SK-N-MC (cell line): ENCODE data around the gene LRP1B.

Experiments
- DNase-seq: peaks from one replicate; pipeline ENCODE4 v3.0.0-alpha.2; 2011; ENCODE audit warnings: low read depth, low spot score
- H3K27ac ChIP-seq: fragments of 200-600 bp; sonication (generic); 2 replicates; pipeline ENCODE4 v1.5.1; 2016; ENCODE audit warnings: mixed run types
- H3K36me3 ChIP-seq: fragments of 200-600 bp; sonication (generic); 2 replicates; pipeline ENCODE4 v1.6.1; 2017; ENCODE audit warnings: antibody characterized with exemption, low read length, mixed read lengths; ENCODE audit not compliant: insufficient read depth
- H3K4me3 ChIP-seq: fragments of 200-600 bp; sonication (generic); 2 replicates; pipeline ENCODE4 v1.5.1; 2016
- H3K9ac ChIP-seq: fragments of 200-600 bp; sonication (generic); 2 replicates; pipeline ENCODE4 v1.8.0; 2017; ENCODE audit warnings: mixed run types, mixed read lengths; ENCODE audit not compliant: insufficient read length
- H3K9me3 ChIP-seq: fragments of 200-600 bp; sonication (generic); 2 replicates; pipeline ENCODE4 v1.6.1; 2017; ENCODE audit warnings: low read depth, mild to moderate bottlenecking, antibody characterized with exemption, low read length, moderate library complexity, mixed read lengths
- EZH2 ChIP-seq: fragments of 200-600 bp; sonication (generic); IDR thresholded peaks from one replicate; pipeline ENCODE4 v1.6.1; 2017; ENCODE audit warnings: antibody characterized with exemption
- FOXP2 ChIP-seq: optimal IDR thresholded peaks from 2 replicates; pipeline ENCODE3; 2011; ENCODE audit warnings: mild to moderate bottlenecking, moderate library complexity; ENCODE audit not compliant: insufficient read depth; ENCODE audit errors: extremely low read length, control extremely low read depth
- POLR2AphosphoS5 ChIP-seq: IDR thresholded peaks from 2 replicates; pipeline ENCODE4 v1.6.1; 2012; ENCODE audit warnings: mild to moderate bottlenecking, low read depth, low read length, borderline replicate concordance

LRP1B gene

DNA sequence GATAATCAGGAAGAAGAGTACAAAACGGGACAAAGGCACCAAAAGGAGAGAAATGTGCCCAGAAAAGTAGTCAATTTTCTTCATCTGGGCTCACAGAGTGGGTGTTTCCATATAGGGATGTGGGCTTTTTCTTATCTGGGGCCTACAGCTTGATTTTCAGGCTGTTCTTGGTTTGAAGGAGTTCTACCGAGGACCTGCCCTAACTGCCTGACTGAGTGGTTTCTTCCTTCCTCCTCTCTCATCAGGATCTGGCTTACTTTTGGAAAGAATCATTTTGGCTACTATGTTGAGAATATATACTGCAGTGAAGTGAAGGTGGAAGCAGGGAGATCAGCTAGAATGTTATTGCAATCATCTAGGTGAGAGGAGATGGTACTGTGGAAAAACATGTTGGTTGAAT lies 316.7 kb downstream of the LRP1B start:
- no peak for TF ChIP-seq EZH2
- no peak for TF ChIP-seq FOXP2
- TF ChIP-seq POLR2AphosphoS5, result no peak
- no peaks in the 10 kb centered on the region for H3K36me3 ChIP-seq
- H3K4me3 ChIP-seq, result no peak overlapping the region
- no peak overlapping the region for H3K9ac ChIP-seq
- no peaks in the 10 kb centered on the region for H3K9me3 ChIP-seq
- no peak for DNase-seq
- H3K27ac ChIP-seq, result no peak overlapping the region

DNA sequence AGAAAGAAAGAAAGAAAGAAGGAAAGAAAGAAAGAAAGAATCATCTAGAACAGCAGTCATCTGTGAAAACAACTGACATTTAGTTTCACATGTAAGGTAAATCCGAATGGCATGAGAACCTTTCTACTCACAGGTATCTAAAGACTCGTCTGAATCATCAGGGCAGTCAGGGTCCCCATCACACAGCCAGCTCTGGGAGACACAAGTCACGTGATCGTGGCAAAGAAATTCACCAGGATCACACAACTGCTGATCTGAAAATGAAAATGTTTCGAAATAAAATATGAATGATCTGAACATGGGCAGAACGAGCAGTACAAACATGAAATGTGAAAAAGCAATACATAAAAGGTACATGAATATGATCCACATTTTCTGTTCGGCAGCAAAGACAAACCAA lies 320.7 kb downstream of the LRP1B start:
- H3K4me3 ChIP-seq, result no peak overlapping the region
- no peak overlapping the region for H3K9ac ChIP-seq
- no peak overlapping the region for H3K27ac ChIP-seq
- no peaks in the 10 kb centered on the region for H3K9me3 ChIP-seq
- no peaks in the 10 kb centered on the region for H3K36me3 ChIP-seq
- TF ChIP-seq EZH2, result no peak
- TF ChIP-seq POLR2AphosphoS5, result no peak
- TF ChIP-seq FOXP2, result no peak
- DNase-seq, result no peak

DNA sequence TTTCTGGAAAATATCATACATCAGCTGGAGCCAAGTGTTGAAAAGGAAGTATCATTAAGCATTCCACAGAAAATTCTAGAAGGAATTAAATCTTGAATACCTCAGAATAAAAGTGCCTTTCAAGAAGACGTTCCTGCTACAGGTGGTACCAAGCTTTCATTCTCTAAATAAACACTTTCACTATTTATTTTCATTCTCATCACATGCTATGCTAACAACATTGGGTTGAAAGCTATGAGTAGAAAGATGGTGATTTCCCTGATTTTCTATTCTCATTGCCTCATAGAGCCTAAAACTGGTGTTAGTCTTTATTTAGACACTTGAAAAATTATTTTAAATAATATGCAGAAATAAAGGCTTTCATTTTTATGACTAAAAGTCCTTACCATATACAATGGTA lies 324.7 kb downstream of the LRP1B start:
- Histone ChIP-seq H3K27ac (no peak overlapping the region), H3K4me3 (no peak overlapping the region), H3K36me3 (no peaks in the 10 kb centered on the region), H3K9me3 (no peaks in the 10 kb centered on the region), H3K9ac (no peak overlapping the region)
- no peak for DNase-seq
- TF ChIP-seq POLR2AphosphoS5, result no peak

DNA sequence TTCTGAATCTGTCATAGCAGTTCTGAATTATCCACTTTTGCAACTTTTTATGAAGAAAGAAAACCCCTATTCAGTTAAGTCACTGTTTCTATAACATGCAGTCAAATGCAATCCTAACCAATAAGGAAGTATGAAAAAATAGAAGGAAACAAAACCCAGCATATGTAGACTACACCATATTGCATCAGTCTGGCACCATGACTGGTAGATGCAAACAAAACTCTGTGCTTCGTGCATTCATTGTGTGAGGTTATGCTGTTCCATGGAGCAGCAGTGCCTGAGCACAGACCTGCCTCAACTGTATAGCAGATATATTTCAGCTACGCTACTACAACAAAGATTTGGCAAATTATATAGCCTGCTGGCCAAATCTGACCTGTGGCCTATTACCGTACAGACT lies 325.5 kb downstream of the LRP1B start:
- no peak for DNase-seq
- H3K4me3 ChIP-seq, result no peak overlapping the region
- H3K9me3 ChIP-seq, result no peaks in the 10 kb centered on the region

DNA sequence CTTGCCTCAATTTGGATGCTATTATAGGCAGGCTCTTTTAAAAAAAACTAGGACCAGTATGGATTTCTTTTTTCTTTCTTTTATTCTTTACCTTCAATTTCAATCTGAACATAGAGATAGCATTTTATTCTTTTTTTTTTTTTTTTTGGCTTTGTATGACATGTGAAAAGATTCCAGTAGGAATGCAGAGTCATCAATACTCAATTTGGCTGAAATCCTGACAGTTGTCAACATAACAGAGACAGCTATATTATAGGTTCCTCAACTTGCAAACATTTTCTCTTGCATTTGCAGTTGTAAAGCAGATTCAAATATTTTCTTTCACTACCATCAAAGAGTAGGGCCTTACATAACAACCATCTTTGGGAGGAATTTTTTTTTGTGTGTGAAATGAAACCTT lies 334.4 kb downstream of the LRP1B start:
- Histone ChIP-seq H3K4me3 (no peak overlapping the region), H3K9ac (no peak overlapping the region), H3K9me3 (no peaks in the 10 kb centered on the region), H3K27ac (no peak overlapping the region), H3K36me3 (no peaks in the 10 kb centered on the region)
- no peak for DNase-seq
- TF ChIP-seq EZH2 (no peak), FOXP2 (no peak), POLR2AphosphoS5 (no peak)

More for the DNA sequence above, 325.5 kb downstream of the LRP1B start:
- Histone ChIP-seq H3K27ac (no peak overlapping the region), H3K36me3 (no peaks in the 10 kb centered on the region), H3K9ac (no peak overlapping the region)
- TF ChIP-seq POLR2AphosphoS5 (no peak), EZH2 (no peak), FOXP2 (no peak)

DNA sequence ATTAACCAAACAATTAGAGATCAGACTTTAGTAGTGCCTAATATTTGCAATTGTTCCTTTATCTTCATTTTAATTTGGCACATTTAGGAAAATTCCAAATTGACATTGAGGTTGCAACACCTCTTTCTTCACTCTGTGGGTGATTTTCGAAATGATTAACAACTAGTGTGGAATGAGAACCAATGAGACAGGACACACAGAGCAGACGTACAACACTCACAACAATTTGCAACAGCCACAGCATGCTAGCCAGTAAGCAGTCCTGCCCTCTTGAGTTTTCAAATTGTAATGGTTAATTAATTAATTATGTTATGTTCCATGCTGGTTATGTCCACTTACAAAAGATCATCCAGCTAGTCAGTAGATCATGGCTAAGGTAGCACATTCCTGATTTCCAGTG lies 339.3 kb downstream of the LRP1B start:
- Histone ChIP-seq H3K9ac (no peak overlapping the region), H3K4me3 (no peak overlapping the region), H3K27ac (no peak overlapping the region), H3K36me3 (no peaks in the 10 kb centered on the region), H3K9me3 (no peaks in the 10 kb centered on the region)
- no peak for DNase-seq
- no peak for TF ChIP-seq EZH2
- TF ChIP-seq FOXP2, result no peak
- no peak for TF ChIP-seq POLR2AphosphoS5

DNA sequence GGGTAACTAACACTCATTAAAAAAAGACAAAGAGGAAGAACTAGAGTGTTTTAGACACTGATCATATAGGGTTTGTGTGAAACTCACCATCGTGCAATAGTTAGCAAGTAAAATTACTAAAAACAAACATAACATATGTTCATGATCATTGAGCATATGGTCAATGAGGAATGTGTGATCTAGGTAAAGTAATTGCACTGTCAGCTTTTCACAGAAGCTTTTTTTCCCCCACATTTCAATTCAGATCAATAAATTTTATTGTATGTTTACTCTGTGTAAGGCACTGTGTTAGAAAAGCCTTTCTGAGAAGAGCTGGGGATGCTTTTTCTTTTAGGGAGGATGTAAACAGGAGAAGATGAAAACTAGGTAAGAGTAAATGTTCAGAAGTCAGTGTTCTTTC lies 348.2 kb downstream of the LRP1B start:
- Histone ChIP-seq H3K36me3 (no peaks in the 10 kb centered on the region), H3K4me3 (no peak overlapping the region), H3K27ac (no peak overlapping the region), H3K9ac (no peak overlapping the region), H3K9me3 (no peaks in the 10 kb centered on the region)
- no peak for DNase-seq
- TF ChIP-seq POLR2AphosphoS5 (no peak), EZH2 (no peak), FOXP2 (no peak)

DNA sequence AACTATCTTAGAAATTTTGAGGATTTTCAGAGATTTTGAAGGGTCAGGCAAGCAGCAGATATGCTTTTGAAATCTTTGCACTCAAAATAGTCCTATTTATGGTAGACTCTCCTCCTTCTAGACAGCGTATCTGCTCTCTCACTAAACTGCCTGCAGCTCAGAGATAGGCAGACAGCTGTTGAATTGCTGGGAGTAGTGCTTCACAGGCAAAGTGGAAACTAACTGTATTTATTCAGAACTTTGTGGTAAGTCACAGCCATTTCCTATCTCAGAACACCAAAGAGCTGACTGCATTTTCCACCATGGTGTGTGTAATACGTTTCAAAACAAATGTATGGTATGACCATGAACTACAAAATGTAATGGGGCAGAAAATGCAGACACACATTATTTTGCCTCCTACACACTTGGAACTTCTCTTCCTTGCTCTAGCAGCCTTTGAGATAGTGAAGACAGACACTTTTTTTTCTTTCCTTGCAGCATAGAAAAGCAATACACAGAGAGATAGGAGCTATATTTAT lies 352.4 kb downstream of the LRP1B start:
- Histone ChIP-seq H3K4me3 (no peak overlapping the region), H3K36me3 (no peaks in the 10 kb centered on the region), H3K9me3 (no peaks in the 10 kb centered on the region), H3K9ac (no peak overlapping the region), H3K27ac (no peak overlapping the region)
- TF ChIP-seq EZH2 (no peak), POLR2AphosphoS5 (no peak), FOXP2 (no peak)
- no peak for DNase-seq

DNA sequence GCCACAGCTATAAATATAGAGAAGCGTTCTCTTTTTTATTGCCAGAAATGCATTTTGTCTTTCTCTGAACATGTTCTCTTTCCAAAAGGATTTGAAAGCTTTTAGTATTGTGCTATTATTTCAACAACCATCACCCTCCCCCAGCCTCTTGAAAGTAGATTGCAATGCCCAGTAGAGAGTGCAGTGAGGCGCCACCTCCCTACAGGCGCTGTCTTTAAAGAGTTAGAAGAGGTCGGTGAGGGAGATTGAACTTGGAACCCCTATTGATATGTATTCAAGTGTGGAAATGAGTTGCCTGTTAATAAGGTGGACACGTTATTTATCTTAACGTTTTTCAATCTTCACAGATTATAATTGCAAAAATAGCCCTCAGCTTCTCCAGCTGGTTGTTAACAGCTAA lies 360.3 kb downstream of the LRP1B start:
- no peak for DNase-seq
- Histone ChIP-seq H3K36me3 (no peaks in the 10 kb centered on the region), H3K9me3 (no peaks in the 10 kb centered on the region), H3K4me3 (no peak overlapping the region), H3K9ac (no peak overlapping the region), H3K27ac (no peak overlapping the region)
- TF ChIP-seq FOXP2 (no peak), POLR2AphosphoS5 (no peak), EZH2 (no peak)
